GM12891 (cell line): ENCODE results near the gene IL17B.

ENCODE experiments used
- DNase-seq: peaks from one replicate; pipeline ENCODE4 v3.0.0; 2011; ENCODE audit warnings: low spot score; ENCODE audit not compliant: insufficient read length
- FAIRE-seq: peaks from 2 replicates; lab custom pipeline; 2011; peaks lifted over from hg19 to GRCh38; lab: Jason Lieb, UNC
- PAX5 ChIP-seq: IDR thresholded peaks from 2 replicates; pipeline ENCODE4 v1.6.1; 2011; ENCODE audit warnings: low read length, moderate library complexity, mild to moderate bottlenecking; ENCODE audit not compliant: insufficient read depth, severe bottlenecking
- POLR2A ChIP-seq: IDR thresholded peaks from 2 replicates; pipeline ENCODE4 v1.6.1; 2011; ENCODE audit warnings: low read depth, low read length, control low read depth
- POLR2AphosphoS5 ChIP-seq: IDR thresholded peaks from 2 replicates; pipeline ENCODE4 v1.6.1; 2011; ENCODE audit warnings: low read depth, low read length, control low read depth
- POU2F2 ChIP-seq: IDR thresholded peaks from 2 replicates; pipeline ENCODE4 v1.6.1; 2011; ENCODE audit warnings: low read depth, mild to moderate bottlenecking, control low read depth, low read length, moderate library complexity
- SPI1 ChIP-seq: IDR thresholded peaks from 2 replicates; pipeline ENCODE4 v1.6.1; 2011; ENCODE audit warnings: low read depth, low read length, control low read depth
- TAF1 ChIP-seq: IDR thresholded peaks from 2 replicates; pipeline ENCODE4 v1.6.1; 2011; ENCODE audit warnings: low read depth, low read length, control low read depth

The IL17B gene

DNA sequence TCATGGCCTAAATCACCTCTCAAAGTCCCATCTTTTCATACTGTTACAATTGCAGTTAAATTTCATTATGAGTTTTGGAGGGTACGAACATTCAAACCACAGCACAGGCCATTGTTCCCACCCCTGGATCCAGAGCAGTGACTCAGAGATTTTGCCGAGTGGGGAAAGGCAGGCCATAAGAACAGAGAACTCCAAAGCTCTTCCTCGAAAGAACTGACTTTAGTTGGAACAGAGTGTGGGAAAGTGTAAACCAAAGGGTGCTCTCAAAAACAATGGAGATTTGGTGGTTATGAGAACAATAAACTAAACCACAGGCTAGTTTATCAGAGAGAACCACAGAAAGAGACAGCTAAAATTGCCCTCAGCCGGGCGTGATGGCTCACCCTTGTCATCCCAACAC lies 53.2 kb downstream of the IL17B start:
- TF ChIP-seq POLR2A (no peak), SPI1 (no peak), PAX5 (no peak), POU2F2 (no peak), TAF1 (no peak), POLR2AphosphoS5 (no peak)
- FAIRE-seq (no peak), DNase-seq (no peak)

GRCh38 chr5:149325166-149325735 lies 53.8 kb downstream of the IL17B start:
- FAIRE-seq, result no peak
- no peak for TF ChIP-seq SPI1
- TF ChIP-seq POLR2A, result no peak
- no peak for TF ChIP-seq POLR2AphosphoS5
- DNase-seq, result no peak

- TF ChIP-seq POLR2A (no peak), SPI1 (no peak), TAF1 (no peak), PAX5 (no peak), POU2F2 (no peak), POLR2AphosphoS5 (no peak)
- FAIRE-seq (no peak), DNase-seq (no peak)
Observed at GRCh38 chr5:149324641-149325040, 54.5 kb downstream of the IL17B start.
